Coronary artery (tissue), 2 donors: ENCODE measurements around the gene LTBP1.
A peak's percentile ranks its signal among the peaks of the same experiment; 100 is the strongest.

Experiments
- DNase-seq: peaks from one replicate; pipeline ENCODE4 v3.0.0-alpha.2; 2017; ENCODE audit warnings: low spot score
- H3K27ac ChIP-seq, 2 donors: fragments of 200-600 bp; sonication (generic); one replicate each; pipeline ENCODE4 v1.5.1; 2016 to 2019
- H3K4me3 ChIP-seq: fragments of 200-600 bp; sonication (generic); 2 replicates; pipeline ENCODE4 v1.5.1; 2016; ENCODE audit warnings: mild to moderate bottlenecking, moderate library complexity
- CTCF ChIP-seq: fragments of 200-600 bp; sonication (generic); IDR thresholded peaks from one replicate; pipeline ENCODE4 v1.5.1; 2019; ENCODE audit warnings: antibody characterized with exemption

Gene LTBP1

GRCh38 chr2:33202641-33203522, 256.1 kb downstream of the LTBP1 start:
- no peak for TF ChIP-seq CTCF
- H3K4me3 ChIP-seq = no peak overlapping the region
- DNase-seq = no peak
- H3K27ac ChIP-seq = peak overlapping the region; percentile 62 to 80

- Histone ChIP-seq H3K4me3 (no peak overlapping the region), H3K27ac (no peak overlapping the region)
- DNase-seq = no peak
- TF ChIP-seq CTCF = no peak
Observed at GRCh38 chr2:33204945-33205344, 258.2 kb downstream of the LTBP1 start.

DNA sequence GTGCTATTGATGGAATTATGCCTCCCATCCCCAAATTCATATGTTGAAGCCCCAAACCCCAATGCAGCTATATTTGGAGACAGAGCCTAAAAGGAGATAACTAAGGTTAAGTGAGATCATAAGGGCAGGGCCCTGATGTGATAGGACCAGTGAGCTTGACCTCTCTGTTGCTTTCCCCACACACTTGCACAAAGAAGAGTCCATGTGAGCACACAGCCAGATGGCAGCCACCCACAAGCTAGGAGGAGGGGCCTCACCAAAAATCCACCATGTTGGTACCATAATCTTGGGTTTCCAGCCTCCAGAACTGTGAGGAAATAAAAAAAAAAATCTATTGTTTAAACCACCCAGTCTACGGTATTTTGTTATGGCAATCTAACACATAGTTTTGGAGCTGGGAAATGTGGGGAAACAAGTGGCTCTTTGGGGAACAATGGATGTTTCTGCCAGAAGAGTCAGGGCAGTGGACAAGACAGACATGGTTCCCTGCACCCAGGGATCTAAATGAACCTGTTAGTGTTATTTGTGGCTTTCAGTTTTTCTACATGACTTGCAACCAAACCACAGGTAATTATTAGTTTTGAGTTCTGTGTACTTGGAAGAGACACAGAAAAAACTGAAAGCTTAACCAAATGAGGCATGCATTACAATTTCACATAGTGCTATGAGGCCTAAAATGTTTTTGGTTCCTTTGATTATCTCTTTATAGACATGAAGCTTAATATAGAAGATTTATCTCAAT, 259.1 kb downstream of the LTBP1 start:
- H3K4me3 ChIP-seq = no peak overlapping the region
- H3K27ac ChIP-seq = peak overlapping the region; percentile 8 to 12
- no peak for DNase-seq
- TF ChIP-seq CTCF = no peak

DNA sequence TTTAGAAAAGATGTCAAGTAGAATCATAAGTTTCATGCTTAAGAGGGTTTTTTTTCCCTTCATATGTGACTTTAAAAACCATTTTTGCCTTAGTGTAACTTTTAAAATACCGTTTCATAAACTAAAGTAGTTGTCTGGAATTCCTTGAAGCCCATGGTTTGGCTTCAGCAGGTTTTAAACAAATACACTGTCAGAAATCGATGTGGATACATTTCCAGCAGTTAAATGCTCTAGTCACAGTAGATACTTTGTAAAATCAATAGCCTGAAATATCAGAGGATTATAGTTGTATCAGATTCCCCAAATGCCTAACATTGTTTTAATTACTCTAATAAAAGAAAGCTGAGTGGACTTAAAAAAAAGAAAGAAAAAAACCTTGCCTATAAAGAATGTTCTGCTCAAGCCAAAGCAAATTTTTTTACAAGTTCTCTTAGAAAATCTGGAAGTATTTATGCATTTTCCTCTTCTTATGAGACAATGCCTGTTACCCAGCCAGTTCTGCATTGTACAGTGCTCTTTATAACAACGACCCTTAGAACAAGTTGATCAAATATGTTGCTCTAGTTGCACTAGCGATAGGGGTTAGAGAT, 260.5 kb downstream of the LTBP1 start:
- H3K4me3 ChIP-seq = no peak overlapping the region
- peak overlapping the region; percentile 50 to 79 for H3K27ac ChIP-seq
- DNase-seq = no peak
- no peak for TF ChIP-seq CTCF

GRCh38 chr2:33208400-33208799, 261.6 kb downstream of the LTBP1 start:
- Histone ChIP-seq H3K27ac (peak overlapping the region; percentile 34 to 79), H3K4me3 (no peak overlapping the region)
- TF ChIP-seq CTCF = no peak
- DNase-seq = no peak

DNA sequence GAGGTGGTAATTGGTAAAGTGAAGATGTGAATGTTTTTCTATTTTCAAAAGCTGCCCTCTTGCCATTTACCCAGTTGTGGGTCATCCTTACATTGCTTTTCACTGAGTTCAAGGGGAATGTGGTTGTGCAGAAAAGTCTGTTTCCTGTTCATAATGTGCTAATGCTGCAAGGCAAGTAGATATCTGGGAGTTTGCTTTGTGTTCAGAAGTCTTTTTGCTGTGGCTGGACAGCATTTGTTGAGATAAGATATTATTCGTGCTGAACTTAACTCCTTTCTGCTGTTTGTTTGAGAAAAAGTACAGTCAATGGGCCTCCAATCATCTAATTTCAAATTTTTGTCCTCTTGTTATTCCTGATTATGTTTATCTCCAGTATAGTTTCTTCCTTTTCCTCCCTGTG, 263.2 kb downstream of the LTBP1 start:
- TF ChIP-seq CTCF = no peak
- H3K27ac ChIP-seq = peak overlapping the region; percentile 84 to 95

More for the DNA sequence above, 263.2 kb downstream of the LTBP1 start:
- DNase-seq = no peak
- no peak overlapping the region for H3K4me3 ChIP-seq
